NCI-H146 treated with DMSO at 0.1 percent for 48 hours (cell line): ENCODE data around the gene SCN8A.

Experiments used
- DNase-seq: peaks from one replicate; lab custom pipeline; 2025; ENCODE audit not compliant: unreplicated experiment; lab: John Stamatoyannopoulos, UW

Gene SCN8A

DNA sequence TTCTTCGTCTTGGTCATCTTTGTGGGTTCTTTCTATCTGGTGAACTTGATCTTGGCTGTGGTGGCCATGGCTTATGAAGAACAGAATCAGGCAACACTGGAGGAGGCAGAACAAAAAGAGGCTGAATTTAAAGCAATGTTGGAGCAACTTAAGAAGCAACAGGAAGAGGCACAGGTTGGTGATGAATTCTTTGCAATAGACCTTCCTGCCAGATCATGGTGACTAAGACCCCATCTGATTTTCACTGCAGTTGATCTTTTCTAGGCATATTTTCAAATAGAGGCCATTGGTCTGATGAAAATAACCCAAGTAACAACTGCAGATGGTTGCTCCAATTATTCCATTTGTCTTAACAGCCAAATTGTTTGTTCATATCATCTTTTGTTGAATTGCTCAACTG is 114.4 kb downstream of the SCN8A start:
- DNase-seq, result no peak

DNA sequence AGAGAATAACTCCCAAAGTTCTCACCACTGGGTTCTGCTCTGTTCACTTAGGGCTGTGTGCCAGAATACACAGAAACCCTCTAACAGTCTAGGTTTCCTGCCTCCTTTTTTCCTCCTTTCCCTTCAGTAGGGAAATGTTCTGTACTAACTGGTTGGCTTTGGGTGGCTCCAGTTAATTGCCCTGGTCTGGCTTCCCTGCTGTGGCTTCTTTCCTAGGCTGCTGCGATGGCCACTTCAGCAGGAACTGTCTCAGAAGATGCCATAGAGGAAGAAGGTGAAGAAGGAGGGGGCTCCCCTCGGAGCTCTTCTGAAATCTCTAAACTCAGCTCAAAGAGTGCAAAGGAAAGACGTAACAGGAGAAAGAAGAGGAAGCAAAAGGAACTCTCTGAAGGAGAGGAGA is 115.2 kb downstream of the SCN8A start:
- no peak for DNase-seq

DNA sequence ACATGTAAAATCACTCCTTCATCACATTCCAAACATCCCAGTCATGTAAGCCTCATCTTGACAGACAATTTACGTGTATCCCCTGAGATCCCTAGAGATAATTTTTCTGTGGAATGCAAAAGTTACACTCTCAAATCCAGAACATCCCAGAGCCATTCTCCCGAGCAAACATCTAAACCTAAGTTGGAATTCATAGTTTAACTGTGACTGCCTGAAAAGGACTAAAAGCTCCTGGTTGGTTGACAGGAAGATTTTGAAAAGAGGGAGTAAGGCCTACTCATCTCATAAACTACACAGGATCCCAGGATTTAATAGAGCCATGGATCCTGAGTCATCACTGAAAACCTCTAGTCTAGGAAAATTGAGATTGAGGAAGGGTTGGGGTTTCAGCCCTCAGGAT is 123.6 kb downstream of the SCN8A start:
- no peak for DNase-seq

DNA sequence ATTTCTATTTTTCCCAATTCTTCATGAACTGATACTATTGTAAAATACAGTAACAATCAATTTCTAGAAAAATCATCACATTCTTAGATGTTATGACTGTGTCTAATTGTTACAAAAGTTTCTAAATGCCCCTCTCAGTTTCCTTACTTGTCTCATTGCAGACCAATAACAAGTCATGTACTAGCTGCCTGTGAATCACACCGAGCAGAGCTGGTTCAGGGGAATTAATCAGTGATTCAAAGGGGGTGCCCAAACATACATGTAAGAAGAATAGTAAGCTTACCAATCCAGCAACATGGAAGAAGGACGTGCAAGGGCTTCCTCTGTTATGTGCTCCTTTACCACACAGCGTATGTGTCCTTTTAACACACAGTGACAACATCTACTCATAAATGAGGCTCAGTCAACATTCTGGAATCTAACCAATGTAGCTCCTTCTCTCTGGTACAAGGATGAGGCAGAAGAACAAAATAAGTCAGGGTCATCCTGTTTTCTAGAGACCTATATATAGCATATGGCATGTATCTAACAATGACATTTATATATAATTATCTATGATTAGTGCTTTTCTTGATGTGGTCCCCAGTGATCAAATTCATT is 126.4 kb downstream of the SCN8A start:
- DNase-seq, result no peak

DNA sequence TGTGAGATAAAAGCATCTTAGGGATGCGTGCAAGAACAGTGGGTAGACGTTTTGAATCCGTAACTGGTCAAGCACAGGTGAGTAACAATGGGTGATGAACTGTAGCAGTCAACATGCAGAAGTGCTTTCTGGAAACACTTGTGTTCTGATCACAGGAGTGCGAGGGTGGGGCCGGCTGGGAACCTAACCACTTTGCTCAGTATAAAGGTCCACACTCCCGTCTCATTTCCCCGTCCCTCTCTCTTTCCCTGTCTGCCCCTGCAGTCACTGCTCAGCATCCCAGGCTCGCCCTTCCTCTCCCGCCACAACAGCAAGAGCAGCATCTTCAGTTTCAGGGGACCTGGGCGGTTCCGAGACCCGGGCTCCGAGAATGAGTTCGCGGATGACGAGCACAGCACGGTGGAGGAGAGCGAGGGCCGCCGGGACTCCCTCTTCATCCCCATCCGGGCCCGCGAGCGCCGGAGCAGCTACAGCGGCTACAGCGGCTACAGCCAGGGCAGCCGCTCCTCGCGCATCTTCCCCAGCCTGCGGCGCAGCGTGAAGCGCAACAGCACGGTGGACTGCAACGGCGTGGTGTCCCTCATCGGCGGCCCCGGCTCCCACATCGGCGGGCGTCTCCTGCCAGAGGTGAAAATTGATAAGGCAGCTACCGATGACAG is 130.4 kb downstream of the SCN8A start:
- DNase-seq, result no peak

DNA sequence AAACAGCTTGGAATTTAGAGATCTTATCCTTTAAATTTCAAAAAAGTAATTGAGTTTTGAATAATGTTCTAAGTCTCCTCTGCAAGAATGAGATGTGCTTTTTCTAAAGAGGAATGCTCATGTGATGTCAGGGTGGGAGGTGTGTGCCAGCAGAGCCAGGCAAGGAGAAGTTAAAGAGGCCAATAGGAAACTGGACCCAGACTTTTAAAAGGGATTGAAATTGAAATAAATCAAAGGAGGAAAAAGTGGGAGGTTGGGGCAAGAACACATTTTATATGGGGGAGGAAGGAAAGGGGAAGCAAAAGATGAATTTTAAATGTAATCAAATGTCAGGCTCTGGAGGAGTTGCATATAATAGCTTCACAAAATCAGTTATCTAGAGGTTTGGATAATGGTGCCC is 131.4 kb downstream of the SCN8A start:
- no peak for DNase-seq

DNA sequence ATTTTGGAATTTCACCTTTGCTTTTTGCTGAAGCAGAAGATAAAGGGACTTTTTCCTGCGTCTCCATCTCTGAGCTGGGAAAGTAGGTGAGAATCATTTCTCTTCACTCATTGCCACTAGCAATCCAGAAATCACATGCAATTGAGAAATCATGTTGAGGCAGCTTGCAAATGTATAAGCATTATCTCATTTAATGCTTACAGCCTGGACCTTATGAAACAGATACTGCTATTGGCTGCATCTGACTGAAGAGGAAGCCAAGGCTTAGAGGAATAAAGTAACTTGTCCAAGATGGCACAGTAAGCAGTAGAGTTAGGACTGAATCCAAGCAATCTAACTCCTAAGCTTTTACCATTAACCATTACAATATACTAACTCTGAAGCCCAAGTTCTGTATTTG is 135.1 kb downstream of the SCN8A start:
- no peak for DNase-seq

DNA sequence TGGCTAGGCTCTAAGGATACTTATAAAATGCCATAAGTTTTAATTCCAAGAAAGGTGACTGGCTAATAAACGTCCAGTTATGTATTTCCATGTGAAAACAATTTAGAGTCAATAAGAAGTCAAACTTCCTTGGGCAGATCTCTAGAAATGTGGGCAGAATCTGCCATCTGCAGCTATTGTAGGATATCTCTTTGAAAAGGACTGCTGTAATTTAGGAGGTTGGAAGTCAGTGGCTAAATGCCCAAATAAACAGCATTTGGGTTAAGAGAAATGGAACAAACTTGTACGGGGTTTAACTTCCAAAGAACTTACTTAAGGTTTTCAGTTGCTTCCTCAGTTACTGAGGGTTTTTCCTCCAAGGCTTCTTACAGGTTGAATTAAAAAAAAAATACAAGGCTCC is 135.9 kb downstream of the SCN8A start:
- no peak for DNase-seq

DNA sequence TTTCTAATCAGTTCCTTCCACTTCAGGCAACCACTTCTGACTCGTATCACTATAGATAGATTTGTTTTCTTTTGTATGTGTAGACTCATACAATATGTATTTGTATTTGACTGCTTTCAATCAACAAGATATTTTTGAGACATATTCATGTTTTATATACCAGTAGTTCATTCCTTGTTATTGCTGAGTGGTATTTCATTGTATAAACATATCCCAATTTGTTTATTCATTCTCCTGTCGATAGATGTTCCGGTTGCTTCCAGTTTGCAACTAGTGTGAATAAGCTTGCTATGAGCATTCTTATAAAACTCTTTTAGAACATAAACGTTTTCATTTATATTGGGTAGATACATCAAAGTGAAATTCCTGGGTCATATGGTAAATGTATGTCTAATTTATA is 138.3 kb downstream of the SCN8A start:
- no peak for DNase-seq

DNA sequence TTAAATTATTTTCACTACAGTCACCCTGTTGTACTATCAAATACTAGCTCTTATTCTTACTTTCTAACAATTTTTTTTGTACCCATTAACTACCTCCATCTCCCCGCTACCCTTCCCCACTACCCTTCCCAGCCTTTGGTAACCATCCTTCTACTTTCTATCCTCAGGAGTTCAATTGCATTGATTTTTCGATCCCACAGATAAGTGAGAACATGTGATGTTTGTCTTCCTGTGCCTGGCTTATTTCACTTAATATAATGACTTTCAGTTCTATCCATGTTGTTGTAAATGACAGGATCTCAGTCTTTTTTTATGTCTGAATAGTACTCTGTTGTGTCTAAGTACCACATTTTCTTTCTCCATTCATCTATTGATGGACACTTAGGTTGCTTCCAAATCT is 139.7 kb downstream of the SCN8A start:
- no peak for DNase-seq

DNA sequence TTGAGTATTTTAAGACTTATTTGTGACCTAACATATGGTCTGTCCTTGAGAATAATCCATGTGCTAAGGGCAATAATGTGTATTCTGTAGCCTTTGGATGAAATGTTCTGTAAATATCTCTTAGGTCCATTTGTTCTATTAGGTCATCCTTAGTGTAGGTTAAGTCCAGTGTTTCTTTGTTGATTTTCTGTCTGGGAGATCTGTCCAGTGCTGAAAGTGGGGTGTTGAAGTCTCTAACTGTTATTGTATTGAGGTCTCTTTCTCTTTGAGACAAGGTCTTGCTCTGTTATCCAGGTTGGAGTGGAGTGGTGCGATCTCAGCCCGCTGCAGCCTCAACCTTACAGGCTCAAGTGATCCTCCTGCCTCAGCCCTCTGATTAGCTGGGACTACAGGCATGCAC is 149.5 kb downstream of the SCN8A start:
- DNase-seq, result no peak

DNA sequence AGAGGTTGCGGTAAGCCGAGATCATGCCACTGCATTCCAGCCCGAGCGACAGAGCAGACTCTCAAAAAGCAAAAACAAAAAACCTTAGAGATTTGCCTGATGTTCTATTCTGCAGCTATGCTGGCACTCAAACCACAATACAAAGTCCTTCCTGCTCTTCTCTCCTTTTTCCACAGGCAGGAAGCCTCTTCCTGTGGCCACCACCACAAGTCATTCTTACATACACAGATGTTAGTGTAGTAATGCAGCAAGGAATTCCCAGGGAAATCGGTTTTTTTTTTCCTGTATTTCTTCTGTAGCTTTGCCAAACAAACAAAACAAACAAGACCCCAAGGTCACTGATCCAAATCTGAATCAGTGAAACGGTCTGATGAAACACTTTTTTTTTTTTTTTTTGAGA is 153.2 kb downstream of the SCN8A start:
- no peak for DNase-seq

DNA sequence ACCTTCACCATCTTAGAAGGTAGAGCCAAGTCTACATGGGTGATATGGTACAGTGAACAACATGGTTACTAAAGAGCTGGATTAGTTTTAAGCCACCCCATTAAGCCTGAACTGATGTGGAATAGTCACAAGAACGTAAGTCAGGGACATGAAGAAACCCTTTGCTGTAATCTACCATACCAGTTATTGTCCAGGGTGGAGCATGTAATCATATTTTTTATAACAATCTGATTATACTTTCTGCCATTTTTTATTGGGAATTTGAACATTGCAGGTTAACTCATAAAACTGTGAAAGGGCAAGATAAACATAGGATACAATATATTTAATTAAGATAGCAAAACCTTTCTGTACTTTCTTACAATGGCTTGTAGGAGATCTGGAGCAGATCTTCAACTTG is 153.9 kb downstream of the SCN8A start:
- no peak for DNase-seq

DNA sequence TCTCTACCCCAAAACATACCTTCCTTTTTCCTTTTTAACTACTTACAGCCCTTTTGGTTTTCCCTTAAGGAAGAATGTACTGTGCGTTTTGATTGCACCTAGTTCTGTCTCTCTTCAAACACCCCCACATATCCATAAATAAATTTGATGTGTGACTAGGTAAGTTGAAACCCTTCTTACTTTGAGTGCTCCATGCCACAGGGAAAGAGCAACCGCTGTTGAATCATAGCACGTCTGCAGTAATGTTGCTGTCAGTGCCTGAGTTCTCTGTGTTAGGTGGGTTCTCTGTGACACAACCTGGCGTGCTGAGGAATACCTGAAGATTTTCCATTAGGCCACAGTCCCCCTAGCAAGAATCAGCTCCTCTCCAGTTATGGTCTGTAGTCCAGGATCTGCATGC is 155.4 kb downstream of the SCN8A start:
- no peak for DNase-seq

DNA sequence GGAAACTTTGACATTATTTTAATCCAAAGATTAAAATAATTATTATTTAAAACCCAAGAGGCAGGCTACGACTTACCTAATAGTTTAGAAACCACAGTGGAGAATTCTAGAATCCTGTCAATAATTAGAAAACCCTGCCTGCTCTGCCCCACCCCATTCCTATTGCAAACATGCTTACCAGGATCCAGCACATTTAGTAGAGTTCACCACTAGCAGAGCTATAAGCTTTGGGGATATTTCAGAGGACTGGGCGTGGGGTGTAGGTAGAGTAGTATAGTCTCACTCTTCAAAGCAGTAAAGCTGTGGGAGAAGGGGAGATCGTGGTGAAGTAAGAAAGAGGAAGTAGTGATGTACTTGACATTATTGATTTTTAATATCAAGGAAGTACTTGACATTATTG is 157.2 kb downstream of the SCN8A start:
- DNase-seq, result no peak

DNA sequence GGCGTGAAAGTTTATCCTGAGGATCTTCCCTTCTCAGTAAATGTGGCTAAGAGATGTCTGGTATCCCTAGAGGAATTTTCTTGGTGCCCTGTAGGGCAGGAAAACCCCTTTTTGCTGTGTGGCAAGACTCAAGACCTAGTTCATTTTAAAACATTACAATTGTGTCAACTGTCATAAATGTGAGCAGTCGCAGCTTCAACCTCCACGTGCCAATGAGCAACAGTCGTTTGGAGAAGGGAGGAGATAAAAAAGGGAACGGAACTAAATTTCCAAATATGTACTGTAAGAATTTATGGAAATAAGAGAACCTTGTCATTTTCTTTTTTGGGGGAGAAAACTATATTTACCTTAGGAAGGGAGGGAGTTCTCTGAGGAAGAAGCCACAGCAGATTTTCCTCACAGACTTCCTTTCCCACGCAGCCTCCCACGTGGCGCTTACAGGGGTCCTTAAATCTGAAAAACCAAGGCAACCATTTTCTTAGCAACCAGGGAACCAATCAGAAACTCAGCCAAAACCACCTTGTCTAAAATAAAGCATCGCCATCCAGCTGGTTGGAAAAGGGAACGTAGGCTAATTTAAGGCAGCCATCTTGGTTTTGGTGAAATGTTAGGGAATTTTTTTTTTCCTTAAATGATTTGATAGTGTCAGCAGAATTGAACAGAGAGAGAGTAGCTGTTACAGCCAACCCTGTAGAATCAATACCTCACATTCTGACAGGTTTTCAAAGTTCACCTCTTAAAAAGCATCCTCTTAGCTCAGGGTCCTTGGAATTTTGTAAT is 158.4 kb downstream of the SCN8A start:
- no peak for DNase-seq

DNA sequence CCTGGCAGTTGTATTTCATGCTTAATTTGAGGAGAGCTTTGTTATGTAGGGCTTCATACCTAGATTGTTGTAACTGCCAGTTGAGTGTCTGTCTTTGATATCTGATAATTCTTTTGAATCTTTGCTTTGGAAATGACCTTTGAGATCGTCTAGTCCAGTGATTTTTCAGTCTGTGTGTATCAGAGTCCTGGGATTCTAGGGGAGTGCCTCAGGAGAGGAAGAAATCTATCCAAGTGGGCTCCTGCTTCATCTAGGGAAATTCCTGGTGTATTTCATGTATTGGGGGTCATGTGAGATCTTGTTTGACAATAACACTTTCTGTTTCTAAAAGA is 158.9 kb downstream of the SCN8A start:
- no peak for DNase-seq

DNA sequence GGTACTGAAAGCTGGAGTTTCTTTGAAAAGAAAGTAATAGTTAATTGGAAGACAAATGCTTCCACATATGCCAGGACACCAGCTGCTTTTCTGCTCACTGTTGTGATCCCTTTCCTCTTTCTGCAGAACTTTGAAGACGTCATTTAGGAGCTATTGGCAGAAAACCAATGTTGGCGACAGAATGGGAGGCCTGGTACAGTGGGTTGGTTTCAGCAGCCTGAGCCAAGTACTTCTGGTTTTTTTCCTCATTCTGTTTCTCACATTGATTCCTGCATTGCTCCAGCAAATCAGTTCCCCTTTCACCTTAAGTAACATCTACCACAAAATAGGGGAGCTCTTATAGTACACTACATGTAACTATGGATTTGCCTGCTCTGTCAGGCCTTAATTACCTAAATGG is 160.6 kb downstream of the SCN8A start:
- DNase-seq, result no peak

DNA sequence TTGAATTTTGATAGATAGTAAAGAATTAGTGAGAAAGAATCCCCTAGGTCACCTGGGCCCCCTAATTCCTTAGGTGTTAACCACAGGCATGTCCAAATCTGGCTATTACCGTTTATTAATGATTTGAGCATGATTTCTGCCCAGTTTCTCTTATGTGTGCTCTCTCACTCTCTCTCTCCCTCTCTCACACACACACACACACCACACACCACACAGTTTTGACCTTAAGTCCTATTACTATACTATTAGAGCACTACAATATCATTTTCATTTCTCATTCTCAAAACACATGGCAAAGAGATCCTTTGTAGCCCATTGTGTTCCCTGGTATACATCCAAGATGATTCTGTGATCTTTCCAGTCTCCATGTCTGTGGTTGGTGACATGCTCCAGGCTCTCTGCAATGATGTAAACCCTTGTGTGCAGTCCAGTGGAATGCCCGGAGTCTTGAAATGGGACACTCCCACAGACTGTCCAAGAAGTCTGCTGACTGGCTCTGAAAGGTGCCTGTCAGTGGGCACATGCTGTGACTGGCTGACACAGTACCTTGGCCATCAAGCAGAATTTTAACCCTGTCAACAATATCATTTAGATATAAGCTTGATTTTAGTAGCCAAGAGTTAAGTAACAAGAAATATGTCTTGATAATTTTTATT is 161.3 kb downstream of the SCN8A start:
- no peak for DNase-seq

DNA sequence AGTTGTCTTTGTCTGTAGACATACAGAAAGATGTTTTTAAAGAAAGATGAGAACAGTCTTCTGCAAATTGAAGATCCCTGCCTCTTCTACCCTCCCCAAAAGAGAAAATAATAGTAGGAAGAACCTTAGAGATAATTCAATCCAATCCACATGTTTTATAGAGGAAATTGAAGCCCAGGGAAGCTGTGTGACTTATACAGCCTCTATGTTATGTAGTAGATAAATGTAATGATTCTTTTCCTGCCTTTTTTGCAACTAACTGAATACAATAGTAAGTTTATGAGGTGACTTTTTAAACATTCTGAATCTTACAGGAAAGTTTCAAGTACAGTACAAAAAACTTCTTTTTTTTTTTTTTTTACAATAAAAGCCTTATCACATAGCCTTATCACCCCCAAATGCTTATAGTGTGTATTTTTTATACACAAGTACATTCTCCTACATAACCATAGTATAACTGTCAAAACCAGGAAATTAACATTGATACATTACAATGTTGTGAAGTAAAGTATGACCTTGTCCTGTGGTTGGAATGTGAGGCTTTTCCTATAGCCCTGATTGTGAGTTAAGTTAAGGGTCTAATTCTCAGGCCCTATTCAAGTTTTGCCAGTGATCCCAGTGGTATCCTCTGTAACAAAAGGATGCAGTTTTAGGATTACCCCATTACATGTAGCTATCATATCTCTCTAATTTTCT is 163.1 kb downstream of the SCN8A start:
- no peak for DNase-seq

DNA sequence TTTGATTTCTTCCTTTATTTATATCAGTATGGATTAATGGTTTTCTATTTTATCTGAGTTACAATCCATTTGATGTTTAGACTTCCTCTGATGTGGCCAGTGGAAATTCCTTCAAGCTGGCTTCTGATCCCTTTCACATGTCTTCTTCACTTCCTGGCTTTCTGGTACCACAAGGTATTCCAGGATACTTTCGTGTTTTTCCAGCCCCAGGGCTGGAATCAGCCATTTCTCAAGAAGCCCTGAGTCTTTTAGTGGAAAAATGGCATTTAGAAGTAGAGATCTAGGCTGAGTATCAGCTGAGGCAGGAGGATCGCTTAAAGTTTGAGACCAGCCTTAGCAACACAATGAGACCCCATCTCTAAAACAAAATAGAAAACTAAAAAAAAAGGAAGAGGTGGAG is 164.2 kb downstream of the SCN8A start:
- DNase-seq, result no peak

DNA sequence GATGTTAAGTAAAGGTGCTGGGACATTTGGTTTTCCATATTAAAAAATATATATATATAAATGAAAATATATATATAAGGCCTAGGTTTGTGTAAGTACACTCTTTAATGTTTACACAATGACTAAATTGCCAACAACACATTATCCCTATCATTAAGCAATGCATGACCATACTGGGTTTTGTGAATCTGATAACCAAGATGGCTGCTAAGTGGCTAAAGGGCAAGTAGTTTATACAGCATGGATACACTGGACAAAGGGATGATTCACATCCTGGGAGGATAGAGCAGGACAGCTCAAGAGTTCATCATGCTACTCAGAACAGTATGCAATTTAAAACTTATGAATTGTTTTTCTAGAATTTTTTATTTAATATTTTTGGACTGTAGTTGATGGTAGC is 168.1 kb downstream of the SCN8A start:
- no peak for DNase-seq
